Liver (tissue), 9 donors: ENCODE data around the gene TAS2R43. TPM values are rescaled to one million over a fixed set of nuclear protein-coding genes. Genes with fewer than 3 reads are reported as not detected.

ENCODE experiments used
- DNase-seq: peaks from one replicate; pipeline ENCODE4 v3.0.0-alpha.2; 2017; ENCODE audit warnings: low spot score
- H3K27ac ChIP-seq, 2 donors: one replicate each; pipeline ENCODE4 v1.7.0; 2013; ENCODE audit warnings: inconsistent platforms in 2 of 2, low read length in 2 of 2, control low read depth in 1 of 2, low read depth in 1 of 2, mild to moderate bottlenecking in 1 of 2
- H3K27me3 ChIP-seq, 4 donors: one replicate each; pipeline versions ENCODE4 v1.6.1 to v1.7.0; 2013; ENCODE audit warnings: low read length in 3 of 4, inconsistent platforms in 1 of 4, mild to moderate bottlenecking in 1 of 4, moderate library complexity in 1 of 4; ENCODE audit not compliant: control insufficient read depth in 4 of 4, insufficient read depth in 4 of 4
- H3K36me3 ChIP-seq, 4 donors: one replicate each; pipeline versions ENCODE4 v1.6.1 to v1.7.0; 2013; ENCODE audit warnings: low read length in 3 of 4, mild to moderate bottlenecking in 3 of 4, low read depth in 1 of 4, moderate library complexity in 1 of 4; ENCODE audit not compliant: control insufficient read depth in 4 of 4, insufficient read depth in 3 of 4
- H3K4me1 ChIP-seq, 4 donors: one replicate each; pipeline versions ENCODE4 v1.6.1 to v1.7.0; 2013; ENCODE audit warnings: low read length in 3 of 4, mild to moderate bottlenecking in 3 of 4, moderate library complexity in 1 of 4; ENCODE audit not compliant: control insufficient read depth in 4 of 4, insufficient read depth in 4 of 4
- H3K4me3 ChIP-seq, 3 donors: one replicate each; pipeline versions ENCODE4 v1.6.1 to v1.7.0; 2013; ENCODE audit warnings: low read length in 3 of 3, control low read depth in 1 of 3, low read depth in 1 of 3, mild to moderate bottlenecking in 1 of 3
- H3K9ac ChIP-seq, 2 donors: one replicate each; pipeline ENCODE4 v1.7.0; 2013; ENCODE audit warnings: low read length in 2 of 2, mild to moderate bottlenecking in 2 of 2, moderate library complexity in 2 of 2, control low read depth in 1 of 2, low read depth in 1 of 2
- H3K9me3 ChIP-seq, 4 donors: one replicate each; pipeline versions ENCODE4 v1.6.1 to v1.7.0; 2013; ENCODE audit warnings: low read length in 3 of 4; ENCODE audit not compliant: control insufficient read depth in 4 of 4
- ATF3 ChIP-seq: IDR thresholded peaks from 2 replicates; pipeline ENCODE4 v1.6.1; 2016; ENCODE audit warnings: antibody characterized with exemption
- CTCF ChIP-seq: fragments of 150-350 bp; IDR thresholded peaks from 2 replicates; pipeline ENCODE4 v1.5.1; 2017; ENCODE audit warnings: improper control_type of control experiment, low read depth, low read length; ENCODE audit not compliant: missing input control
- EGR1 ChIP-seq, 2 donors: IDR thresholded peaks; 2 replicates each; pipeline ENCODE4 v1.6.1; 2016 to 2018; ENCODE audit warnings: antibody characterized with exemption in 2 of 2, low read depth in 2 of 2
- FOXA1 ChIP-seq: IDR thresholded peaks from 2 replicates; pipeline ENCODE4 v1.6.1; 2016; ENCODE audit warnings: antibody characterized with exemption
- FOXA2 ChIP-seq: IDR thresholded peaks from 2 replicates; pipeline ENCODE4 v1.6.1; 2016; ENCODE audit warnings: antibody characterized with exemption
- GABPA ChIP-seq, 2 donors: IDR thresholded peaks in 1 of 2; conservative IDR thresholded peaks in 1 of 2; 2 replicates each; pipeline ENCODE4 v1.6.1; 2016; ENCODE audit warnings: antibody characterized with exemption in 2 of 2, mild to moderate bottlenecking in 1 of 2, moderate library complexity in 1 of 2
- HNF4A ChIP-seq, 2 donors: conservative IDR thresholded peaks; 2 replicates each; pipeline ENCODE4 v1.6.1; 2016; ENCODE audit warnings: antibody characterized with exemption in 2 of 2, mild to moderate bottlenecking in 2 of 2
- HNF4G ChIP-seq: IDR thresholded peaks from 2 replicates; pipeline ENCODE4 v1.6.1; 2016; ENCODE audit warnings: antibody characterized with exemption
- JUND ChIP-seq, 2 donors: IDR thresholded peaks; 2 replicates each; pipeline ENCODE4 v1.6.1; 2016; ENCODE audit warnings: antibody characterized with exemption in 2 of 2
- MAX ChIP-seq: IDR thresholded peaks from 2 replicates; pipeline ENCODE4 v1.6.1; 2016; ENCODE audit warnings: antibody characterized with exemption
- NR2F2 ChIP-seq: IDR thresholded peaks from 2 replicates; pipeline ENCODE4 v1.6.1; 2016; ENCODE audit warnings: antibody characterized with exemption
- RAD21 ChIP-seq, 2 donors: IDR thresholded peaks; 2 replicates each; pipeline ENCODE4 v1.6.1; 2016; ENCODE audit warnings: antibody characterized with exemption in 2 of 2, mild to moderate bottlenecking in 2 of 2
- REST ChIP-seq: IDR thresholded peaks from 2 replicates; pipeline ENCODE4 v1.6.1; 2016; ENCODE audit warnings: antibody characterized with exemption, mild to moderate bottlenecking
- RXRA ChIP-seq, 2 donors: IDR thresholded peaks; 2 replicates each; pipeline ENCODE4 v1.6.1; 2017 to 2018; ENCODE audit warnings: antibody characterized with exemption in 2 of 2, mild to moderate bottlenecking in 1 of 2
- SP1 ChIP-seq: IDR thresholded peaks from 2 replicates; pipeline ENCODE4 v1.6.1; 2018; ENCODE audit warnings: antibody characterized with exemption, mild to moderate bottlenecking
- TAF1 ChIP-seq: conservative IDR thresholded peaks from 2 replicates; pipeline ENCODE4 v1.6.1; 2016; ENCODE audit warnings: antibody characterized with exemption, mild to moderate bottlenecking
- YY1 ChIP-seq: IDR thresholded peaks from 2 replicates; pipeline ENCODE4 v1.6.1; 2016; ENCODE audit warnings: antibody characterized with exemption, mild to moderate bottlenecking
- ZBTB33 ChIP-seq: IDR thresholded peaks from 2 replicates; pipeline ENCODE4 v1.6.1; 2016; ENCODE audit warnings: antibody characterized with exemption
- WGBS: extraction: QIAGEN DNeasy Blood & Tissue Kit; methylation state at CpG from one replicate; pipeline ENCODE4 v1.1.7; 2013; 5-methylcytosine and 5-hydroxymethylcytosine counted together
- polyA plus RNA-seq, 2 donors: library from polyadenylated mRNA; stranded (reverse) in 1 of 2; unstranded in 1 of 2; fragments of 200-250 nt in 1 of 2; fragments of >200 nt in 1 of 2; fragmentation: Nextera tagmentation in 1 of 2; extraction: Ambion mirVana in 1 of 2; gene quantifications; one replicate each; pipeline versions ENCODE4 v1.2.1 to v1.2.3, GENCODE V29; 2013 to 2015
- total RNA-seq, 2 donors: library from RNA; depleted of rRNA; stranded (reverse); fragments of >200 nt; gene quantifications; one replicate each; pipeline ENCODE4 v1.2.3, GENCODE V29; 2014
- donor health status: healthy.
- donor health status: healthy.
- donor health status: healthy.
- donor health status: healthy.
- donor health status: healthy.

The TAS2R43 gene
- total and polyA plus RNA-seq, 4 donors = 0.57 to 3.8 (median 0.84) TPM; not detected in 1

GRCh38 chr12:11130999-11131398 lies 38.9 kb upstream of the TAS2R43 start:
- Histone ChIP-seq H3K27me3 (no peaks in the 10 kb centered on the region), H3K9ac (no peak overlapping the region), H3K27ac (no peak overlapping the region), H3K4me1 (no peaks in the 10 kb centered on the region), H3K9me3 (no peaks in the 10 kb centered on the region), H3K4me3 (no peak overlapping the region), H3K36me3 (no peaks in the 10 kb centered on the region)
- 63% methylated on average over 2 of the region's 2 CpGs for WGBS
- TF ChIP-seq NR2F2 (no peak), JUND (IDR thresholded peaks at IDR 0.05) (no peak), FOXA1 (no peak), EGR1 (IDR thresholded peaks at IDR 0.05; ENCODE audit: low read depth in 2 of 2) (no peak), FOXA2 (no peak), TAF1 (no peak), HNF4A (conservative IDR thresholded peaks at IDR 0.05) (no peak), RXRA (IDR thresholded peaks at IDR 0.05) (no peak), HNF4G (no peak), ATF3 (no peak), RAD21 (IDR thresholded peaks at IDR 0.05) (no peak), CTCF (no peak), GABPA (IDR thresholded peaks at IDR 0.05 in 1 of 2, conservative IDR thresholded peaks at IDR 0.05 in 1 of 2) (no peak), MAX (no peak), YY1 (no peak), REST (no peak), ZBTB33 (no peak), SP1 (no peak)
- no peak for DNase-seq
